Mesothelial cell of epicardium (in vitro differentiated cells): ENCODE measurements around the gene BMPER. TPM values are rescaled to one million over a fixed set of nuclear protein-coding genes. Genes with fewer than 3 reads are reported as not detected.

Source experiments
- DNase-seq, 2 experiments: peaks; one replicate each; pipeline ENCODE4 v3.0.0; 2021; ENCODE audit warnings: low spot score in 2 of 2; ENCODE audit not compliant: unreplicated experiment in 2 of 2
- H3K27ac Mint-ChIP-seq: 2 replicates; pipeline ENCODE4 v1.8.0; 2021; ENCODE audit warnings: mixed read lengths
- H3K27me3 Mint-ChIP-seq: 2 replicates; pipeline ENCODE4 v1.8.0; 2021; ENCODE audit warnings: low read depth, mixed read lengths
- H3K36me3 Mint-ChIP-seq: 2 replicates; pipeline ENCODE4 v1.8.0; 2021; ENCODE audit warnings: mixed read lengths
- H3K4me1 Mint-ChIP-seq: 2 replicates; pipeline ENCODE4 v1.8.0; 2021; ENCODE audit warnings: mixed read lengths
- H3K4me3 Mint-ChIP-seq: 2 replicates; pipeline ENCODE4 v1.8.0; 2021; ENCODE audit warnings: mild to moderate bottlenecking, moderate library complexity, mixed read lengths
- H3K9me3 Mint-ChIP-seq: 2 replicates; pipeline ENCODE4 v1.8.0; 2021; ENCODE audit warnings: mixed read lengths
- CTCF ChIP-seq: fragments of 200-600 bp; sonication (generic); IDR thresholded peaks from one replicate; pipeline ENCODE4 v1.5.0; 2021; ENCODE audit warnings: antibody characterized with exemption; ENCODE audit not compliant: unreplicated experiment
- total RNA-seq: library from RNA; stranded (reverse); gene quantifications from 3 replicates; pipeline ENCODE4 v1.2.1, GENCODE V29; 2021

Gene BMPER
- total RNA-seq, 1 donor from 2014 or later, result 1.7 TPM

DNA sequence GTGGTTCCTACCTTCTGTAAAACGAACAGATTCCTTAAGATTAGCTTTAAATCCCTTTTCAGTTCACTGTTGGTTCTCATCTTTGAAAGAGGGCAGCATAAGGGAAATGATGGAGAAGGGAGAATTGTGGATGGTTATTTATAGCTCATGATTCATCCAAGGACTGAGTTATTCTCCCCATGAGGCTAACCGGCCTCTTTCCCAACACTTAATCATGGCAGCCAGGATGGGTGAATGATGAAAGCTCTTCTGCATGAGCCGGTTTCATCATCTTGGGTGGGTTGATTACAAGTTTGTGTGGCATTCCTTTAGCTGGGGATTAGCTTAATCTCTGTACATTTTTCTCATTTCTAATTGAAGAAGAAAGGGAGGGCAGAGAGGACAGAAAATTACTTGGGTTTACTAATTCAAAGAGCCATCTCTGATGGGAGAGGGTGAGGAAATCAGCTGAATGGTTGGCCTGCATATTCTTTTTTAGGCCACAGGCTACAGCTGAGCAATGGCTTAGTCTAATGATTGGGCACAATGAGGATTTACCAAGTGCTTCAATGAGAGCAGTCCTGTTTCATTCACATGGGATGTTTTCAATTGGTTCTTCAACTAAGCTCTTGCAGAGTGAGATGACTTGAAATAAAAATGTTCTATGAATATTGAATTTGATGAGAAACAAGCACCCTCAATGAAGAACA lies 250.0 kb downstream of the BMPER start:
- Mint-ChIP-seq H3K27ac (no peak overlapping the region), H3K9me3 (no peaks in the 10 kb centered on the region), H3K27me3 (no peaks in the 10 kb centered on the region), H3K36me3 (no peaks in the 10 kb centered on the region), H3K4me3 (no peak overlapping the region), H3K4me1 (peaks cover 3% of the 10 kb centered on the region)
- DNase-seq, result no peak
- no peak for TF ChIP-seq CTCF

GRCh38 chr7:34156336-34156735 lies 251.0 kb downstream of the BMPER start:
- no peaks in the 10 kb centered on the region for H3K36me3 Mint-ChIP-seq
- TF ChIP-seq CTCF, result no peak
- DNase-seq, result no peak
- no peak overlapping the region for H3K4me3 Mint-ChIP-seq
- no peaks in the 10 kb centered on the region for H3K27me3 Mint-ChIP-seq
- peaks cover 3% of the 10 kb centered on the region for H3K4me1 Mint-ChIP-seq
- no peaks in the 10 kb centered on the region for H3K9me3 Mint-ChIP-seq
- no peak overlapping the region for H3K27ac Mint-ChIP-seq

- no peak overlapping the region for H3K4me3 Mint-ChIP-seq
- H3K9me3 Mint-ChIP-seq, result no peaks in the 10 kb centered on the region
- DNase-seq, result no peak
- no peaks in the 10 kb centered on the region for H3K36me3 Mint-ChIP-seq
- H3K27me3 Mint-ChIP-seq, result no peaks in the 10 kb centered on the region
- no peak overlapping the region for H3K27ac Mint-ChIP-seq
- no peak for TF ChIP-seq CTCF
- H3K4me1 Mint-ChIP-seq, result peaks cover 3% of the 10 kb centered on the region
These were observed 251.8 kb downstream of the BMPER start for GRCh38 chr7:34157137-34157536.

DNA sequence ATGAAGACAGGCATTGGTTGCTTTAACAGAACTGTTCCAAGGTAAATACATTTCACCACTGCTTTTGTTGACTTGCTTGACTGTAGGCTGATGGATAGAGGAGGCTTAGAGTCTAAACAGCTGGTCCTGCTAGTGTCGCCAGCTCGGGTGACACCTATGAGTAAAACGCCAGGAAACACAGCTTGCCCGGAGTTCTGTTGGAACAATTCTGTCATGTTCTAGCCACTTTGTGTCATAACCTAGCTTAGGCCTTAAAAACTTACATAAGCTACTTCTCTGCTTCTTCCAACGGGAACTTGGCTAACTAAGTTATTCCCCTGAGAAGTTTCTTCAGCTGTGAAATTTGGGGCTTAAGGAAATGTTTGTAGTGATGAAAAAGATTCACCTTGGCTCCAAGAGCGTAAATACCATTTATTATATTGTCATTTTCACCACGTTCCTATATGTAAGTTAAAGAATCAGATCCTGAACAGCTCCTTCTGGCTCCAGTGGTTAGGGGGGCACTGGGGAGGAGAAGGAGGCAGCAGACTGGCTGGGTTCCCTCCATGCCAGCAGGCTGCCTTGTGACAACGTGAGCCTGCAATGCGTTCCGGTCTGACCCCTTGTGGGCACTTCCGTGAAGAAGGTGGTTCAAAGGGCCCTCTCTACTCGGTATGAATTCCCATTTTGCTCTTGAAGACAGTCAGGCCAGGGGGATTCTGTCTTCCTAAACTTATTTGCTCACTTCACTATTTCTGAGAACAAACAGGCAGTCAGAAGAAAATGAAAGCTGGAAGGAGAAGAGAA lies 253.2 kb downstream of the BMPER start:
- Mint-ChIP-seq H3K27ac (no peak overlapping the region), H3K9me3 (no peaks in the 10 kb centered on the region), H3K27me3 (no peaks in the 10 kb centered on the region), H3K36me3 (no peaks in the 10 kb centered on the region), H3K4me3 (no peak overlapping the region), H3K4me1 (peaks cover 3% of the 10 kb centered on the region)
- no peak for TF ChIP-seq CTCF
- DNase-seq, result no peak

DNA sequence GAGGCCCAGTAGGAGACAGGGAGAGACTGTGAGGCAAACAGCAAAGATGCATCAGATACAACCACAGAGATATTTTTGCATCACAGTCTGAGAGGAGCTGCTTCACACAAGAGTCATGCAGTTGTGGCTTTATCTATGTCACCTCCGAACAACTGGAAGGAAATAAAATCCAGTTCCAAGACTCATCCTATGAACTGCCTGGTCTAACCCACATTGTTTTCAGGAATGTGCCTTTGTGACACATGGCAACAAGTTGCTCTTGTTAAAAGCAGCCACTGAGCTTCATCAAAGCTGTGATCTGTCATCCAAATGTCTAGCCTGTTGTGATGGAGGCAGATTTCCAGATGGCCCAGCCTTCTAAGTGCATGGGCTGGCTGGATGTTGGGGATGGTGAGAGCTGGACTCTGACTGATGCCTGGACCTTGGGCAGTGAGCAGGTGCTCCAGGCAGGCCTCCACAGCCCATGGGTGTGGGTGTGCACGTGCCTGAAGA lies 255.0 kb downstream of the BMPER start:
- H3K4me3 Mint-ChIP-seq, result no peak overlapping the region
- no peaks in the 10 kb centered on the region for H3K36me3 Mint-ChIP-seq
- peaks cover 10% of the 10 kb centered on the region for H3K27me3 Mint-ChIP-seq
- H3K4me1 Mint-ChIP-seq, result peaks cover 3% of the 10 kb centered on the region
- H3K9me3 Mint-ChIP-seq, result no peaks in the 10 kb centered on the region
- no peak for TF ChIP-seq CTCF
- H3K27ac Mint-ChIP-seq, result no peak overlapping the region
- DNase-seq, result no peak
